Fibroblast of mammary gland (primary cell): ENCODE data around the gene UBE2F.

Experiments
- DNase-seq: peaks from one replicate; pipeline ENCODE4 v3.0.0-alpha.2; 2010; ENCODE audit warnings: low read depth
- H3K4me3 ChIP-seq: 2 replicates; pipeline ENCODE4 v1.5.1; 2011; ENCODE audit warnings: low read depth, mild to moderate bottlenecking, low read length, moderate library complexity; ENCODE audit not compliant: control insufficient read depth
- CTCF ChIP-seq: conservative IDR thresholded peaks from 2 replicates; pipeline ENCODE4 v1.5.1; 2011; ENCODE audit warnings: low read depth, low read length, inconsistent platforms; ENCODE audit not compliant: control insufficient read depth, insufficient read depth

Gene UBE2F

GRCh38 chr2:238004077-238004830 lies 37.4 kb downstream of the UBE2F start:
- DNase-seq: no peak
- H3K4me3 ChIP-seq: no peak overlapping the region
- TF ChIP-seq CTCF: no peak

DNA sequence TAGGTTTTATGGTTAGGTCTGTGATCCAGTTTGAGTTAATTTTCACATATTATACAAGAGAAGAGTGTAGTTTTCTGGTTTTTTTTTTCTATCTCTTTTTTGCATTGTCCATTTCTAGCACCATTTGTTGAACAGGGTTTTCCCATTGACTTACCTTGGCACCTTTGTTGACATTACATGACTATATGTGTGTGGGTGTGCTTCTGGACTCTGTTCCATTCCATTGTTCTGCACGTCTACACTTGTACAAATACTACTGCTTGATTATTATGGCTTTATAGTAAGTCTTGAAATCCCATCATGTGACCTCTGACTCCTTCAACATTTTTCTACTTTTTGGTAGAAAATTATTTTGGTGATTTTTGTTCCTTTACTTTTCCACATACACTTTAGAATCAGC lies 38.7 kb downstream of the UBE2F start:
- no peak for DNase-seq
- no peak overlapping the region for H3K4me3 ChIP-seq
- no peak for TF ChIP-seq CTCF

GRCh38 chr2:238006510-238006909 lies 39.7 kb downstream of the UBE2F start:
- H3K4me3 ChIP-seq: no peak overlapping the region
- no peak for DNase-seq
- no peak for TF ChIP-seq CTCF

DNA sequence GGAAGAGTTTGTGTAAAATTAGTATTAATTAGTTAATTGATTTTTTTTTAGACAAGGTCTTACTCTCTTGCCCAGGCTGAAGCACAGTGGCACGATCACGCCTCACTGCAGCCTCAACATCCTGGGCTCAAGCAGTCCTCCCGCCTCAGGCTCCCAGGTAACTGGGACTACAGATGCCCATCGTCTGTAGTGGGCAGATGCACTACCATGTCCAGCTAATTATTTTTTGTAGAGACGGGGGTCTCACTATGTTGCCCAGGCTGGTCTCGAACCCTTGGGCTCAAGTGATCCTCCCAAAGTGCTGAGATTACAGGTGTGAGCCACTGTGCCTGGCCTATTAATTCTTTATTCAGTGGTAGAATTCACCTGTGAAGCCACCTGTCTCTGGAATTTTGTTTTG lies 41.1 kb downstream of the UBE2F start:
- H3K4me3 ChIP-seq: no peak overlapping the region
- no peak for DNase-seq
- TF ChIP-seq CTCF: no peak

- TF ChIP-seq CTCF: no peak
- DNase-seq: no peak
- H3K4me3 ChIP-seq: no peak overlapping the region
Observed at GRCh38 chr2:238009563-238009962, 42.7 kb downstream of the UBE2F start.

DNA sequence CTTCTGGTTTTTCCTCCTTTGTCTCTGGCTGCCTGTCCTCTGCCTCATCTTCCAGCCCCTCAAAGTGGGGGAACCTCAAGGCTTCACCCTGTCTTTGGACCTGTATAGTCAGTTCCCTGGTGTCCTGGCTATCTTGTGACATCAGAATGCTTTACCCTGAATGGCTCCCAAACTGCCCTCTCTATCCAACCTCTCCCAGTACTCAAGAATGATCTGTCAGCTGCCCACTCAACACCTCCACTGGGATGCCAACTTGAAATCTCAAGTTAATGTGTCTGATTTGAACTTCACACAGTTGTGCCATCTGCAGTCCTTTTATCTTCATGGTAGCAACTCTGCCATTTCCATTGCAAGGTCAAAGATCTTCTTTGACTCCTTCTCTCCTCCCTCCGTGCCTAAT lies 43.8 kb downstream of the UBE2F start:
- TF ChIP-seq CTCF: no peak
- DNase-seq: no peak
- no peak overlapping the region for H3K4me3 ChIP-seq

DNA sequence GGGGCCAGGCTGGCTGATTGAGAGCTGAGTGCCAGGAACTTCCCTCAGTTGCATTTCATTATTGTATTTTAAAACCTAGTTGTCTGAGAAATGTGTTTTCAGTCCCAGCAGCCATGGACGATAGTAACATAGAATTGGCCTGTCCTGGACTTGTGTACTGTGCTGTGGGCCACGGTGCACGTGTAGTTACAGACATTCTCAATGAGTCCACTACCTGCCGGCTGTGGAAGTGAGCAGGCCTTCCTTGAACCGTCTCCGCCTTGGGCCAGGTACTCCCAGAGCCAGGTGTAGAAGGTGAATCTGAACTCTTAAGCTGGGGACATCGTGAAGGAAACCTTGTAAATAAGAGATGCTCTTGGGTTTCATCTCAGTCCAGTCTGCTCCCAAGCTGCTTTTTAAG lies 47.0 kb downstream of the UBE2F start:
- no peak overlapping the region for H3K4me3 ChIP-seq

More for the DNA sequence above, 47.0 kb downstream of the UBE2F start:
- DNase-seq: no peak
- TF ChIP-seq CTCF: no peak
